Measurements from ENCODE around the gene TRIM27. TPM values are rescaled to one million over a fixed set of nuclear protein-coding genes. Genes with fewer than 3 reads are reported as not detected.
A peak's percentile ranks its signal among the peaks of the same experiment; 100 is the strongest.

TRIM27 gene
- total RNA-seq, 1 donor from 2014 or later = 82.8 TPM

- Mint-ChIP-seq H3K9me3 (ENCODE audit: unreplicated experiment) (no peaks in the 10 kb centered on the region), H3K27ac (ENCODE audit: unreplicated experiment) (no peak overlapping the region), H3K4me3 (ENCODE audit: unreplicated experiment) (no peak overlapping the region), H3K4me1 (ENCODE audit: unreplicated experiment) (peaks cover 27% of the 10 kb centered on the region), H3K36me3 (ENCODE audit: low read depth, unreplicated experiment) (peaks cover 4% of the 10 kb centered on the region), H3K27me3 (ENCODE audit: unreplicated experiment) (peaks cover 34% of the 10 kb centered on the region)
- TF ChIP-seq, protein P1, sequence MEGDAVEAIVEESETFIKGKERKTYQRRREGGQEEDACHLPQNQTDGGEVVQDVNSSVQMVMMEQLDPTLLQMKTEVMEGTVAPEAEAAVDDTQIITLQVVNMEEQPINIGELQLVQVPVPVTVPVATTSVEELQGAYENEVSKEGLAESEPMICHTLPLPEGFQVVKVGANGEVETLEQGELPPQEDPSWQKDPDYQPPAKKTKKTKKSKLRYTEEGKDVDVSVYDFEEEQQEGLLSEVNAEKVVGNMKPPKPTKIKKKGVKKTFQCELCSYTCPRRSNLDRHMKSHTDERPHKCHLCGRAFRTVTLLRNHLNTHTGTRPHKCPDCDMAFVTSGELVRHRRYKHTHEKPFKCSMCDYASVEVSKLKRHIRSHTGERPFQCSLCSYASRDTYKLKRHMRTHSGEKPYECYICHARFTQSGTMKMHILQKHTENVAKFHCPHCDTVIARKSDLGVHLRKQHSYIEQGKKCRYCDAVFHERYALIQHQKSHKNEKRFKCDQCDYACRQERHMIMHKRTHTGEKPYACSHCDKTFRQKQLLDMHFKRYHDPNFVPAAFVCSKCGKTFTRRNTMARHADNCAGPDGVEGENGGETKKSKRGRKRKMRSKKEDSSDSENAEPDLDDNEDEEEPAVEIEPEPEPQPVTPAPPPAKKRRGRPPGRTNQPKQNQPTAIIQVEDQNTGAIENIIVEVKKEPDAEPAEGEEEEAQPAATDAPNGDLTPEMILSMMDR (IDR thresholded peaks at IDR 0.05; ENCODE audit: unreplicated experiment) = no peak
- DNase-seq (ENCODE audit: low spot score) = no peak
Measured at GRCh38 chr6:28945349-28945748, 21.6 kb upstream of the TRIM27 start.

GRCh38 chr6:28944412-28944865, 20.7 kb upstream of the TRIM27 start:
- TF ChIP-seq, protein P1 (IDR thresholded peaks at IDR 0.05; ENCODE audit: unreplicated experiment) = no peak
- Mint-ChIP-seq H3K27ac (ENCODE audit: unreplicated experiment) (peak overlapping the region; percentile 85), H3K4me3 (ENCODE audit: unreplicated experiment) (peak overlapping the region; percentile 90), H3K36me3 (ENCODE audit: low read depth, unreplicated experiment) (peaks cover 4% of the 10 kb centered on the region), H3K4me1 (ENCODE audit: unreplicated experiment) (peaks cover 32% of the 10 kb centered on the region), H3K27me3 (ENCODE audit: unreplicated experiment) (peaks cover 37% of the 10 kb centered on the region), H3K9me3 (ENCODE audit: unreplicated experiment) (no peaks in the 10 kb centered on the region)
- DNase-seq (ENCODE audit: low spot score) = peak; percentile 66

DNA sequence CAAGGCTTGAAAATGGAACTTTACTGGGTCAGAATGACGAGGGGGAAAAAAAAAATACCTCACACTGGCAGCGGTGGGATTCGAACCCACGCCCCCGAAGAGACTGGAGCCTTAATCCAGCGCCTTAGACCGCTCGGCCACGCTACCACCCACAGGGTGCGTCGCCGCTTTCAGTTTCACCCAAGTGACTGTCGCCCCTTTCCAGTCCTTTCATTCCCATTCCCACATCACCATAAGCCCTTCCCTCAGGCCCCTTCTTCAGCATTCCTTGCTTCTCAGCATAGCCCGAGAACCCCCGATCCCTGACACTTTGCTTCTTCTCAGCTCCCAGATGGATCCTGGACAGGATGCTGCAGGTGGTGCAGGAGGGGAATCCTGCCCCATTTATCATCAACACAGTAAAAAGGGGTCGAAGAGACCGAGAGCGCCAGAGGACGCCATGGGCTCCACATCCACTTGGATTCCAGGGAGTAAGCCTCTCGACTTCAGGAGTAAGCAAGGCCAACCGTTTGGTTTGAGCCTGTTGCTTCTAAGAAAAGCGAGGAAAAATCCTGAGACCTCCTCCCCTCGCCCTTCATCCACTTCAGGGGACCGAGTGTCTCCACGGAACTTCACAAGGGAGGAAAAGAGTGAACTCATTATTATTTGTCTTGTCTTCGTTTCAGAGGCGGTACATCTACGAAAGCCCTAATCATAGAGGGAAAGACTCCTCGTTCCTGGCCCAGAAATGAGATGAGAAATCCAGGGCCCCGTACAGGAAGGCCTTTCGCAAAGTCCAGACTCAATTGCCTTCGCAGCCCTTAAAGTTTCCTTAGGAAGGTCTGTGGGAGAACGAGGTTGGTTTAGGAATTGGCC, 20.0 kb upstream of the TRIM27 start:
- H3K27me3 Mint-ChIP-seq (ENCODE audit: unreplicated experiment) = peaks cover 37% of the 10 kb centered on the region
- peak overlapping the region; percentile 85 for H3K27ac Mint-ChIP-seq (ENCODE audit: unreplicated experiment)
- peaks cover 32% of the 10 kb centered on the region for H3K4me1 Mint-ChIP-seq (ENCODE audit: unreplicated experiment)
- H3K9me3 Mint-ChIP-seq (ENCODE audit: unreplicated experiment) = no peaks in the 10 kb centered on the region
- DNase-seq (ENCODE audit: low spot score) = peak; percentile 76
- peak overlapping the region; percentile 90 for H3K4me3 Mint-ChIP-seq (ENCODE audit: unreplicated experiment)
- TF ChIP-seq, protein P1 (IDR thresholded peaks at IDR 0.05; ENCODE audit: unreplicated experiment) = no peak
- H3K36me3 Mint-ChIP-seq (ENCODE audit: low read depth, unreplicated experiment) = peaks cover 4% of the 10 kb centered on the region

DNA sequence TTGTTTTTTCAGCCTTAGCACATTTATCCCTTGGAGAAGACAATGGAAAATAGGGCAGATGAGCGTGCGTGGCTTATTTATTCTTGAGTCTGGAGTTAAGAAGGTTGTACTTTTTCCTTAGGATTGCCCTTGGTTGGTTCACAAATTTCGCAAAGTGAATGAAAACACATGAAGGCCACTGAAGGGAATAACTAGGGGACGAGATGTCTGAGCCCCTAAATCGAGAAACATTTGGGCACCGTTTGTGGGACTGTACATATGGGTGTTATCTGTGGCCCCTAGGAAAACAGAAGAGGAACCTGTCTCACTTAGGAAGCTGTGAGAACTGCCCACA, 19.4 kb upstream of the TRIM27 start:
- H3K4me3 Mint-ChIP-seq (ENCODE audit: unreplicated experiment) = peak overlapping the region; percentile 90
- peaks cover 32% of the 10 kb centered on the region for H3K4me1 Mint-ChIP-seq (ENCODE audit: unreplicated experiment)
- H3K27ac Mint-ChIP-seq (ENCODE audit: unreplicated experiment) = no peak overlapping the region
- DNase-seq (ENCODE audit: low spot score) = no peak
- TF ChIP-seq, protein P1 (IDR thresholded peaks at IDR 0.05; ENCODE audit: unreplicated experiment) = no peak
- H3K9me3 Mint-ChIP-seq (ENCODE audit: unreplicated experiment) = no peaks in the 10 kb centered on the region
- peaks cover 37% of the 10 kb centered on the region for H3K27me3 Mint-ChIP-seq (ENCODE audit: unreplicated experiment)
- H3K36me3 Mint-ChIP-seq (ENCODE audit: low read depth, unreplicated experiment) = peaks cover 4% of the 10 kb centered on the region
